HL-60 (cell line): ENCODE measurements around the gene GALNT9.

Source experiments
- DNase-seq, 2 experiments: peaks; one replicate each; pipeline ENCODE4 v3.0.0-alpha.2; 2010 to 2020; ENCODE audit warnings: low read depth in 1 of 2, low spot score in 1 of 2
- H3K27ac ChIP-seq: fragments of 250-450 bp; sonication (Bioruptor Pico); replicated peaks from 2 replicates; pipeline ENCODE4 v1.5.1; 2020; ENCODE audit warnings: mild to moderate bottlenecking, moderate library complexity
- H3K27me3 ChIP-seq: fragments of 250-450 bp; sonication (Bioruptor Pico); 2 replicates; pipeline ENCODE4 v1.5.1; 2021; ENCODE audit warnings: mild to moderate bottlenecking, moderate library complexity; ENCODE audit not compliant: insufficient read depth, poor library complexity, severe bottlenecking
- H3K4me3 ChIP-seq: replicated peaks from 2 replicates; pipeline ENCODE4 v1.5.1; 2011; ENCODE audit warnings: mild to moderate bottlenecking, control low read depth, low read length; ENCODE audit not compliant: insufficient read depth
- GABPA ChIP-seq: IDR thresholded peaks from 2 replicates; pipeline ENCODE4 v1.6.1; 2012; ENCODE audit warnings: low read depth
- POLR2AphosphoS5 ChIP-seq: IDR thresholded peaks from 2 replicates; pipeline ENCODE4 v1.6.1; 2012; ENCODE audit warnings: low read depth
- SPI1 ChIP-seq: IDR thresholded peaks from 2 replicates; pipeline ENCODE4 v1.6.1; 2012; ENCODE audit warnings: low read depth, mild to moderate bottlenecking, borderline replicate concordance
- TF ChIP-seq, protein P1 (sequence below): IDR thresholded peaks from one replicate; pipeline ENCODE4 v1.5.1; 2011; ENCODE audit warnings: low read length, control low read depth, inconsistent platforms; ENCODE audit not compliant: insufficient read depth
- TF ChIP-seq, protein P2 (sequence below): IDR thresholded peaks from 2 replicates; pipeline ENCODE4 v1.6.1; 2012; ENCODE audit warnings: low read depth; ENCODE audit not compliant: insufficient replicate concordance

GALNT9 gene

DNA sequence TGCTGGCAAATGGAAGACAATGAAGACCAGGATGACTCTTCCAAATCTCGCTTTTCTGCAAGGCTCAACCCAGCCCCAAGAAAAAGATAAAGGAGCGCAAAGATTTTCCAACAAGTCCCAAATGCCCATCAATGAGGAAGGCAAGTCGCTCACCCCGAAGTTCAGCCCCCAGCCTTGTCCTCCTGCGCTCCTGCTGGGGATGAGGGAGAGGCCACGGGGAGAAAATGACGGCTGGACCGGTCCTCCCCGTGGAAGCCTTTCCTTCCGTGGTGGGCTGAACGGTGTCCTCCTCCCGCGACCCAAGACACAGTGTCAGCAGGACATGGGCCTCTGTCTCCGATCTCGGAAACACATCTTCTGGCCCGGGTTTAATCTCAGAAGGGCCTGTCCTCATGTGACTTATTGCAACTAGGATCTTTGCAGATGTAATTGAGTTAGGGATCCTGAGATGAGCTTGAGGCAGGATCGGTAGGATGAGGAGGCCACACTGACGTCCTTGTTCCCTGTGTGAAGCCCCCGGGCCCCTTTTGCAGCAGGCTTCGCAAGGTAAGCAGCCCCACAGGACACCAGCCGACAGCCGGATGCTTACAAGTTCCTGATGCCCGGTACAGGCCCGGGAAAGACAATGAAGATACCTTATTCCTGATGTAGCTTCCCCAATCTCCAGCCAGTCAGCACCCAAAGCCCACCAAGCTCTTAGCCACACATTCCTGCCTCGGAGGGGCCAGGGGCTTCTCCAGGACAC, 64.2 kb downstream of the GALNT9 start:
- H3K27ac ChIP-seq: no peak overlapping the region
- no peaks in the 10 kb centered on the region for H3K27me3 ChIP-seq
- H3K4me3 ChIP-seq: no peak overlapping the region
- no peak for DNase-seq
- TF ChIP-seq POLR2AphosphoS5 (no peak), GABPA (no peak), SPI1 (no peak)
- TF ChIP-seq, protein P1, sequence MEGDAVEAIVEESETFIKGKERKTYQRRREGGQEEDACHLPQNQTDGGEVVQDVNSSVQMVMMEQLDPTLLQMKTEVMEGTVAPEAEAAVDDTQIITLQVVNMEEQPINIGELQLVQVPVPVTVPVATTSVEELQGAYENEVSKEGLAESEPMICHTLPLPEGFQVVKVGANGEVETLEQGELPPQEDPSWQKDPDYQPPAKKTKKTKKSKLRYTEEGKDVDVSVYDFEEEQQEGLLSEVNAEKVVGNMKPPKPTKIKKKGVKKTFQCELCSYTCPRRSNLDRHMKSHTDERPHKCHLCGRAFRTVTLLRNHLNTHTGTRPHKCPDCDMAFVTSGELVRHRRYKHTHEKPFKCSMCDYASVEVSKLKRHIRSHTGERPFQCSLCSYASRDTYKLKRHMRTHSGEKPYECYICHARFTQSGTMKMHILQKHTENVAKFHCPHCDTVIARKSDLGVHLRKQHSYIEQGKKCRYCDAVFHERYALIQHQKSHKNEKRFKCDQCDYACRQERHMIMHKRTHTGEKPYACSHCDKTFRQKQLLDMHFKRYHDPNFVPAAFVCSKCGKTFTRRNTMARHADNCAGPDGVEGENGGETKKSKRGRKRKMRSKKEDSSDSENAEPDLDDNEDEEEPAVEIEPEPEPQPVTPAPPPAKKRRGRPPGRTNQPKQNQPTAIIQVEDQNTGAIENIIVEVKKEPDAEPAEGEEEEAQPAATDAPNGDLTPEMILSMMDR: no peak
- TF ChIP-seq, protein P2, sequence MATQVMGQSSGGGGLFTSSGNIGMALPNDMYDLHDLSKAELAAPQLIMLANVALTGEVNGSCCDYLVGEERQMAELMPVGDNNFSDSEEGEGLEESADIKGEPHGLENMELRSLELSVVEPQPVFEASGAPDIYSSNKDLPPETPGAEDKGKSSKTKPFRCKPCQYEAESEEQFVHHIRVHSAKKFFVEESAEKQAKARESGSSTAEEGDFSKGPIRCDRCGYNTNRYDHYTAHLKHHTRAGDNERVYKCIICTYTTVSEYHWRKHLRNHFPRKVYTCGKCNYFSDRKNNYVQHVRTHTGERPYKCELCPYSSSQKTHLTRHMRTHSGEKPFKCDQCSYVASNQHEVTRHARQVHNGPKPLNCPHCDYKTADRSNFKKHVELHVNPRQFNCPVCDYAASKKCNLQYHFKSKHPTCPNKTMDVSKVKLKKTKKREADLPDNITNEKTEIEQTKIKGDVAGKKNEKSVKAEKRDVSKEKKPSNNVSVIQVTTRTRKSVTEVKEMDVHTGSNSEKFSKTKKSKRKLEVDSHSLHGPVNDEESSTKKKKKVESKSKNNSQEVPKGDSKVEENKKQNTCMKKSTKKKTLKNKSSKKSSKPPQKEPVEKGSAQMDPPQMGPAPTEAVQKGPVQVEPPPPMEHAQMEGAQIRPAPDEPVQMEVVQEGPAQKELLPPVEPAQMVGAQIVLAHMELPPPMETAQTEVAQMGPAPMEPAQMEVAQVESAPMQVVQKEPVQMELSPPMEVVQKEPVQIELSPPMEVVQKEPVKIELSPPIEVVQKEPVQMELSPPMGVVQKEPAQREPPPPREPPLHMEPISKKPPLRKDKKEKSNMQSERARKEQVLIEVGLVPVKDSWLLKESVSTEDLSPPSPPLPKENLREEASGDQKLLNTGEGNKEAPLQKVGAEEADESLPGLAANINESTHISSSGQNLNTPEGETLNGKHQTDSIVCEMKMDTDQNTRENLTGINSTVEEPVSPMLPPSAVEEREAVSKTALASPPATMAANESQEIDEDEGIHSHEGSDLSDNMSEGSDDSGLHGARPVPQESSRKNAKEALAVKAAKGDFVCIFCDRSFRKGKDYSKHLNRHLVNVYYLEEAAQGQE: no peak

DNA sequence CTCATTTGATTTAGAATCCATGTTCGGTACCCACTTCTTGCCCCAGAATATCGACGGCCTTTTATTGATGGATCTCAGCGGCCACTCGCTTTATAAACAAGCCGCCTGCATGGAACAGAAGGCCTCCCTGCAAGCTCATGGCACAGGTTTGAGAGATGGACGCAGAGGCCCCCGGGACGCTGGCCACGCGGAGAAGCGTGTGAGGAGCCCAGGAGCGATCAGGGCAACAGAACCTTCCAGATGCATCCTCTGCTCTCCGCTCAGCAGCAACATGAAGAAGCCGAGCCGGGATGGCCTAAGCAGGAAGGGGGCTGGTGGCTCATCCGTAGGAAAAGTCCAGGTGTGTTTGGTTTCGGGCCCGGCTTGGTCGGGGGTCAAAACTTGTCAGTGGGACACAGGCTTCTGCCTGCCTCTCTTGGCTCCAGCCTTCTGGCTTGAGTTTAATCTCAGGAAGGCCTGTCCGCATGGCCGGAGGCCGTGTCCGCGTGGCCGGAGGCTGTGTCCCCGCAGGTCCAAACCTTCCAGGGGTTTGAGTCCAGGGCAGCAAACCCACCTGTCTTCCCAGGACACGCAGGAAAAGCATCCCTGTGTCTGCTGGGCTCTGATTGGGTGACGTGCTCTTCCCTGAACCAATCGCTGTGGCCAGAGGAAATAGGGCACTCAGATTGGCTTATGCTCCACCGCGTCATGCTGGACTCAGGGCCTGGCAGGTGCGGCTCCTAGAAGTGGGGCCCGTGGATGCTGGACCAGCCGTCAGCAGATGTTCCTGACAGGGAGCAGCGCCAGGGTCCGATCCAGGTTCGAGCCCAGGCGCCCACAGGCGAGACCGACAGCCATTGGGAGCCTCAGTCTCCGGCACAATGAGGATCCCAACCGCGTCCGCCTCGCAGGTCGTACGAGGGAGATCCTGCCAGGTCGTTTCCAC, 65.0 kb downstream of the GALNT9 start:
- TF ChIP-seq, protein P1: no peak
- no peak for TF ChIP-seq GABPA
- TF ChIP-seq SPI1: no peak
- no peak for TF ChIP-seq POLR2AphosphoS5
- TF ChIP-seq, protein P2: no peak
- Histone ChIP-seq H3K4me3 (no peak overlapping the region), H3K27me3 (no peaks in the 10 kb centered on the region), H3K27ac (no peak overlapping the region)
- DNase-seq: no peak

DNA sequence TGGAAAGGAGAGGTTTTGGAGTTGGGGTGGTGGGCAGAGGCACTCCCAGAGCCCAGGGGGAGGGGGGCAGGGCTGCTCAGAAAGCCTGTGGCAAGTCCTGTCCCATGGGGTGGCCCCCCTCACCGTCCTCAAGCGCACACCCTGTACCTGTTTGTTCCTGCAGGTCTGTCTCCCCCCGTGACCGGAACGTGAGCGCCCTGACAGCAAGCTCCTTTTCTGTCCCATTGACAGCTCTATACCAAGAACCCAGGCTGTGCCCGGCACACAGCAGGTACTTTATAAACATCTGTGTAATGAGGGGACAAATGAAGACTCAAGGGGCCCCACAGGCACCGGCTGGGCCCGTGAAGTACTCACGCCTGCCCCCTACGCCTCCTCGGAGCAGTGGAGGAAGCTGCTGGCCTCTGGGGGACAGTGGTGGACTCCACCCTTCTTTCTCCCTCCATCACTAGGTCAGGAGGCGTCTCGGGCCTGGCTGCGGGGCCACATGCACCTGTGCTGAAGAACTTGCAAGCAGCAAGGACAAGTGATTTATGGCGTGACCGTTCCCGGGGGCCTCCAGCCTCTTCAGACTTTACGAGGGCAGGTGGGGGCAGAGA, 65.8 kb downstream of the GALNT9 start:
- H3K27me3 ChIP-seq: no peaks in the 10 kb centered on the region
- no peak overlapping the region for H3K27ac ChIP-seq
- no peak overlapping the region for H3K4me3 ChIP-seq
- TF ChIP-seq POLR2AphosphoS5 (no peak), GABPA (no peak), SPI1 (no peak)
- TF ChIP-seq, protein P2: no peak
- TF ChIP-seq, protein P1: no peak
- no peak for DNase-seq
